ENCODE measurements around the gene PIF1. TPM values are rescaled to one million over a fixed set of nuclear protein-coding genes. Genes with fewer than 3 reads are reported as not detected.

PIF1 gene
- total RNA-seq, 1 experiment from 2014 or later = 74.4 TPM

DNA sequence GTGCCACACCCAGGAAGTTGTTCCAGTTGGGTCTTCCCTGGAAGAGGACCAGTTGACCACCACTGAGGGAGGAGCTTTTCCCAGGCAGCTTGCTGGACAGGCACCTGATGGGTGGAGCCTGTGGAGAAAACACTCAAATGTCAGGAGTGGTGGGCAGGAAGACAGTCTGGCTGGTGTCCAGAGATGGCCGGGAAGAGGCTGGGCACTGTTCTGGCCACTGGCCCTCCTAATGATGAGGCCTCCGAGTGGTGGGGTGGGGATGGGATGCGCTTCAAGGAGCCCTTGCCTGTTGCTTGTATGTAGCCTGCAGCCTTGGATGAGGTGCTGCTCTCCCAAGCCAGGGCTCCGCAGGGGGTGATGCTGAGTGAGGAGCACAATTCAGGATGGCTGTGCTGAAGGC lies 28.6 kb upstream of the PIF1 start:
- no CpG with 5 or more reads among the region's 4 CpGs for WGBS (ENCODE audit: extremely low coverage, insufficient read length, low lambda C conversion rate)

More for the DNA sequence above, 28.6 kb upstream of the PIF1 start:
- Histone ChIP-seq H4K91ac (ENCODE audit: insufficient read length, low read depth, low read length) (no peak overlapping the region), H2BK12ac (ENCODE audit: insufficient read length, low read depth, low read length) (no peak overlapping the region), H3K23me2 (ENCODE audit: insufficient read length, low read depth, low read length, poor library complexity, severe bottlenecking) (no peaks in the 10 kb centered on the region), H2BK15ac (ENCODE audit: low read depth, low read length) (no peak overlapping the region), H3K4me1 (ENCODE audit: insufficient read depth, low read length) (peaks cover 7% of the 10 kb centered on the region), H2AFZ (ENCODE audit: low read length) (no peak overlapping the region), H3K27ac (ENCODE audit: insufficient read length, low read depth, low read length) (no peak overlapping the region), H3K27me3 (ENCODE audit: insufficient read depth, low read length) (no peaks in the 10 kb centered on the region), H3K4me2 (ENCODE audit: insufficient read depth, insufficient read length, low read length) (no peak overlapping the region), H3K9ac (ENCODE audit: extremely low read depth, insufficient read length, low read length) (no peak overlapping the region), H3K14ac (ENCODE audit: insufficient read depth, low read length) (no peak overlapping the region), H3K79me2 (ENCODE audit: insufficient read depth, low read length) (no peaks in the 10 kb centered on the region; the same call in 1 of the 2 replicates), H2BK120ac (ENCODE audit: low read depth, low read length, poor library complexity, severe bottlenecking) (no peak overlapping the region), H4K5ac (ENCODE audit: insufficient read length, low read depth, low read length) (no peak overlapping the region), H3K9me3 (ENCODE audit: control insufficient read depth, low read depth, low read length) (no peaks in the 10 kb centered on the region), H2BK5ac (ENCODE audit: insufficient read length, low read length) (no peak overlapping the region), H3K18ac (ENCODE audit: insufficient read length, low read depth, low read length) (no peak overlapping the region), H4K20me1 (ENCODE audit: control insufficient read depth, insufficient read depth, insufficient read length) (peaks cover 2% of the 10 kb centered on the region), H2BK20ac (ENCODE audit: low read depth, low read length, poor library complexity, severe bottlenecking) (no peak overlapping the region), H4K8ac (replicated peaks; ENCODE audit: insufficient read length, low read depth, low read length) (no peak overlapping the region), H3K4ac (ENCODE audit: low read depth, low read length) (no peak overlapping the region), H3K56ac (ENCODE audit: insufficient read length, low read depth, low read length) (no peak overlapping the region), H3T11ph (ENCODE audit: low read length) (no peak overlapping the region), H3K23ac (ENCODE audit: insufficient read length, low read depth, low read length) (no peak overlapping the region), H2AK5ac (ENCODE audit: insufficient read length, low read length) (no peak overlapping the region), H3K79me1 (ENCODE audit: insufficient read depth, low read depth, low read length, poor library complexity, severe bottlenecking) (no peaks in the 10 kb centered on the region)
- Mint-ChIP-seq H3K9me3 (no peaks in the 10 kb centered on the region), H3K36me3 (ENCODE audit: insufficient read depth in 1 of 3, low read depth in 3 of 3) (peaks cover 30 to 71% (median 52%) of the 10 kb centered on the region in 3 experiments), H3K27me3 (ENCODE audit: low read depth) (no peaks in the 10 kb centered on the region), H3K4me3 (no peak overlapping the region), H3K4me1 (peaks cover 44 to 46% of the 10 kb centered on the region in 2 experiments), H3K27ac (peak overlapping the region in 2 of 3 experiments; percentile 39 to 85; a peak in 2 of 7 replicates)
- DNase-seq = peak; percentile 21
- TF ChIP-seq, protein P1, sequence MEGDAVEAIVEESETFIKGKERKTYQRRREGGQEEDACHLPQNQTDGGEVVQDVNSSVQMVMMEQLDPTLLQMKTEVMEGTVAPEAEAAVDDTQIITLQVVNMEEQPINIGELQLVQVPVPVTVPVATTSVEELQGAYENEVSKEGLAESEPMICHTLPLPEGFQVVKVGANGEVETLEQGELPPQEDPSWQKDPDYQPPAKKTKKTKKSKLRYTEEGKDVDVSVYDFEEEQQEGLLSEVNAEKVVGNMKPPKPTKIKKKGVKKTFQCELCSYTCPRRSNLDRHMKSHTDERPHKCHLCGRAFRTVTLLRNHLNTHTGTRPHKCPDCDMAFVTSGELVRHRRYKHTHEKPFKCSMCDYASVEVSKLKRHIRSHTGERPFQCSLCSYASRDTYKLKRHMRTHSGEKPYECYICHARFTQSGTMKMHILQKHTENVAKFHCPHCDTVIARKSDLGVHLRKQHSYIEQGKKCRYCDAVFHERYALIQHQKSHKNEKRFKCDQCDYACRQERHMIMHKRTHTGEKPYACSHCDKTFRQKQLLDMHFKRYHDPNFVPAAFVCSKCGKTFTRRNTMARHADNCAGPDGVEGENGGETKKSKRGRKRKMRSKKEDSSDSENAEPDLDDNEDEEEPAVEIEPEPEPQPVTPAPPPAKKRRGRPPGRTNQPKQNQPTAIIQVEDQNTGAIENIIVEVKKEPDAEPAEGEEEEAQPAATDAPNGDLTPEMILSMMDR (conservative IDR thresholded peaks at IDR 0.05) = no peak

Measured in H9 (cell line).